ENCODE data around the gene GPC5.
"Not testable (repeated sequence)": the region's sequence is repeated elsewhere in the genome, so short reads cannot be mapped to it uniquely, and the experiment has no call there.

The GPC5 gene

GRCh38 chr13:91426913-91427312 is 28.5 kb downstream of the GPC5 start:
- intact Hi-C loops (cut with DNase I), result no loop called here
- DNase-seq, result no peak

- DNase-seq; intact Hi-C loops (cut with DNase I): not testable (repeated sequence)
Observed at GRCh38 chr13:91438674-91439073, 40.3 kb downstream of the GPC5 start.

GRCh38 chr13:91450913-91451312 is 52.5 kb downstream of the GPC5 start:
- DNase-seq, result no peak
- intact Hi-C loops (cut with DNase I), result no loop called here

GRCh38 chr13:91454666-91455065 is 56.2 kb downstream of the GPC5 start:
- no peak for DNase-seq
- intact Hi-C loops (cut with DNase I), result no loop called here

GRCh38 chr13:91456837-91457236 is 58.4 kb downstream of the GPC5 start:
- no peak for DNase-seq
- intact Hi-C loops (cut with DNase I), result no loop called here

GRCh38 chr13:91459485-91459884 is 61.1 kb downstream of the GPC5 start:
- intact Hi-C loops (cut with DNase I), result no loop called here
- no peak for DNase-seq

GRCh38 chr13:91464336-91464735 is 65.9 kb downstream of the GPC5 start:
- intact Hi-C loops (cut with DNase I), result no loop called here

GRCh38 chr13:91467236-91467635 is 68.8 kb downstream of the GPC5 start:
- no peak for DNase-seq
- intact Hi-C loops (cut with DNase I), result no loop called here

More at GRCh38 chr13:91464336-91464735, 65.9 kb downstream of the GPC5 start:
- no peak for DNase-seq

- intact Hi-C loops (cut with DNase I), result no loop called here
Observed at GRCh38 chr13:91468301-91468700, 69.9 kb downstream of the GPC5 start.

GRCh38 chr13:91470084-91470621 is 71.7 kb downstream of the GPC5 start:
- intact Hi-C loops (cut with DNase I), result no loop called here
- no peak for DNase-seq

More at GRCh38 chr13:91468301-91468700, 69.9 kb downstream of the GPC5 start:
- DNase-seq, result no peak

- no peak for DNase-seq
Observed at GRCh38 chr13:91470681-91471080, 72.3 kb downstream of the GPC5 start.

GRCh38 chr13:91482427-91482826 is 84.0 kb downstream of the GPC5 start:
- DNase-seq, result no peak
- intact Hi-C loops (cut with DNase I), result no loop called here

More at GRCh38 chr13:91470681-91471080, 72.3 kb downstream of the GPC5 start:
- intact Hi-C loops (cut with DNase I), result no loop called here

GRCh38 chr13:91491980-91492379 is 93.6 kb downstream of the GPC5 start:
- DNase-seq, result no peak
- intact Hi-C loops (cut with DNase I), result no loop called here

- intact Hi-C loops (cut with DNase I), result no loop called here
- no peak for DNase-seq
Observed at GRCh38 chr13:91493442-91493841, 95.0 kb downstream of the GPC5 start.

- intact Hi-C loops (cut with DNase I), result no loop called here
- no peak for DNase-seq
Observed at GRCh38 chr13:91498298-91498697, 99.9 kb downstream of the GPC5 start.

- intact Hi-C loops (cut with DNase I), result no loop called here
- DNase-seq, result no peak
Observed at GRCh38 chr13:91504216-91504615, 105.8 kb downstream of the GPC5 start.

GRCh38 chr13:91506759-91507158 is 108.3 kb downstream of the GPC5 start:
- intact Hi-C loops (cut with DNase I), result no loop called here

GRCh38 chr13:91510058-91510457 is 111.6 kb downstream of the GPC5 start:
- DNase-seq, result no peak

More at GRCh38 chr13:91506759-91507158, 108.3 kb downstream of the GPC5 start:
- DNase-seq, result no peak

GRCh38 chr13:91513790-91514189 is 115.4 kb downstream of the GPC5 start:
- intact Hi-C loops (cut with DNase I), result no loop called here
- DNase-seq, result no peak

More at GRCh38 chr13:91510058-91510457, 111.6 kb downstream of the GPC5 start:
- intact Hi-C loops (cut with DNase I), result no loop called here

- intact Hi-C loops (cut with DNase I), result no loop called here
- no peak for DNase-seq
Observed at GRCh38 chr13:91516799-91517198, 118.4 kb downstream of the GPC5 start.

- no peak for DNase-seq
- intact Hi-C loops (cut with DNase I), result no loop called here
Observed at GRCh38 chr13:91520952-91521351, 122.5 kb downstream of the GPC5 start.

- intact Hi-C loops (cut with DNase I), result no loop called here
- DNase-seq, result no peak
Observed at GRCh38 chr13:91523116-91523515, 124.7 kb downstream of the GPC5 start.

GRCh38 chr13:91526543-91527033 is 128.2 kb downstream of the GPC5 start:
- intact Hi-C loops (cut with DNase I), result no loop called here
- DNase-seq, result no peak

Data from posterior cingulate gyrus (tissue), 11 donors.